H1 (cell line): ENCODE results near the gene TWF2. TPM values are rescaled to one million over a fixed set of nuclear protein-coding genes. Genes with fewer than 3 reads are reported as not detected.

Experiments
- CREB1 ChIP-seq: IDR thresholded peaks from 2 replicates; pipeline ENCODE4 v1.6.1; 2012; ENCODE audit warnings: inconsistent platforms
- SIRT6 ChIP-seq: IDR thresholded peaks from one replicate; pipeline ENCODE4 v1.7.1; 2012; ENCODE audit warnings: low read length, inconsistent platforms
- polyA plus RNA-seq, 7 experiments: library from polyadenylated mRNA; depleted of rRNA in 3 of 7; stranded (reverse) in 5 of 7; unstranded in 2 of 7; fragments of >200 nt in 5 of 7; fragments of 200-250 nt in 2 of 7; gene quantifications; 1 replicate in 5 of 7; 2 replicates in 1 of 7; 4 replicates in 1 of 7; pipeline versions ENCODE4 v1.2.1 to v1.2.3, GENCODE V29; 2011 to 2013; ENCODE audit warnings: missing spikeins in 2 of 7, mixed read lengths in 2 of 7
- total RNA-seq: library from RNA; stranded (reverse); fragmentation: NEBNext Ultra II Directional; extraction: Animal tissue kit (Norgen Biotek cat#: 25700); gene quantifications from 2 replicates; pipeline ENCODE4 v1.2.1, GENCODE V29; 2021
- TF ChIP-seq, protein P1 (sequence below), 3 experiments: IDR thresholded peaks; 1 replicate in 2 of 3; 2 replicates in 1 of 3; pipeline versions ENCODE4 v1.5.1 to v1.6.1; 2011; ENCODE audit warnings: low read length in 3 of 3, mild to moderate bottlenecking in 3 of 3, inconsistent platforms in 2 of 3, low read depth in 1 of 3, moderate library complexity in 1 of 3; ENCODE audit not compliant: insufficient read depth in 1 of 3; ENCODE audit errors: control extremely low read depth in 1 of 3

The TWF2 gene
- total and polyA plus RNA-seq, 2 of the 8 experiments (the other 6 are each of a cell fraction or from before 2014, with no cell fraction given): 65.2 to 90.4 TPM

DNA sequence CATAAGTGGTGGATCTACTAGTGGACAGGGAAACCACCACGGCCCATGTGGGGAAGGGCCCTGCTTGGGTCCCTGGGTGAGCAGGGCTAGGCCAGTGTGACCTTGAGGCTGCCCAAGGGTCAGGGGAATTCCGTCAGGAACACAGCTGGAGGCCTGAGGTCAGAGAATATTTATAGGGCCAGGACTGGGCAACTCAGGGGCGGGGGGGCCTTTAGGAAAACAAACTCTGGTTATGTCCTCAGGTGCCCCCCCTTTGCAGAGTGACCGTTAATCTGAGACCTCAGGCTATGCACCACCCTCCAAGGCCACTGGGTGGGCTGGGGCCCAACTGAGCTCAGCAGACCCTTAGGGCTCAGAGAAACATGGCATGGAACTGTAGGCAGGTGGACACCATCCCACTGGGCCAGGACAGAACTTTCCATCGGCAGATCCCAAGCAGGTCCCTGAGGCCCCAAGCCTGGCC is 2.5 kb downstream of the TWF2 start (continued):
- TF ChIP-seq, protein P1, sequence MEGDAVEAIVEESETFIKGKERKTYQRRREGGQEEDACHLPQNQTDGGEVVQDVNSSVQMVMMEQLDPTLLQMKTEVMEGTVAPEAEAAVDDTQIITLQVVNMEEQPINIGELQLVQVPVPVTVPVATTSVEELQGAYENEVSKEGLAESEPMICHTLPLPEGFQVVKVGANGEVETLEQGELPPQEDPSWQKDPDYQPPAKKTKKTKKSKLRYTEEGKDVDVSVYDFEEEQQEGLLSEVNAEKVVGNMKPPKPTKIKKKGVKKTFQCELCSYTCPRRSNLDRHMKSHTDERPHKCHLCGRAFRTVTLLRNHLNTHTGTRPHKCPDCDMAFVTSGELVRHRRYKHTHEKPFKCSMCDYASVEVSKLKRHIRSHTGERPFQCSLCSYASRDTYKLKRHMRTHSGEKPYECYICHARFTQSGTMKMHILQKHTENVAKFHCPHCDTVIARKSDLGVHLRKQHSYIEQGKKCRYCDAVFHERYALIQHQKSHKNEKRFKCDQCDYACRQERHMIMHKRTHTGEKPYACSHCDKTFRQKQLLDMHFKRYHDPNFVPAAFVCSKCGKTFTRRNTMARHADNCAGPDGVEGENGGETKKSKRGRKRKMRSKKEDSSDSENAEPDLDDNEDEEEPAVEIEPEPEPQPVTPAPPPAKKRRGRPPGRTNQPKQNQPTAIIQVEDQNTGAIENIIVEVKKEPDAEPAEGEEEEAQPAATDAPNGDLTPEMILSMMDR (IDR thresholded peaks at IDR 0.05; ENCODE audit: control extremely low read depth in 1 of 3, insufficient read depth in 1 of 3, low read depth in 1 of 3, low read length in 3 of 3): no peak
- TF ChIP-seq CREB1: no peak
- TF ChIP-seq SIRT6: no peak
